ENCODE results near the gene CAMKK2.
"Not testable (repeated sequence)": the region's sequence is repeated elsewhere in the genome, so short reads cannot be mapped to it uniquely, and the experiment has no call there.

CAMKK2 gene

DNA sequence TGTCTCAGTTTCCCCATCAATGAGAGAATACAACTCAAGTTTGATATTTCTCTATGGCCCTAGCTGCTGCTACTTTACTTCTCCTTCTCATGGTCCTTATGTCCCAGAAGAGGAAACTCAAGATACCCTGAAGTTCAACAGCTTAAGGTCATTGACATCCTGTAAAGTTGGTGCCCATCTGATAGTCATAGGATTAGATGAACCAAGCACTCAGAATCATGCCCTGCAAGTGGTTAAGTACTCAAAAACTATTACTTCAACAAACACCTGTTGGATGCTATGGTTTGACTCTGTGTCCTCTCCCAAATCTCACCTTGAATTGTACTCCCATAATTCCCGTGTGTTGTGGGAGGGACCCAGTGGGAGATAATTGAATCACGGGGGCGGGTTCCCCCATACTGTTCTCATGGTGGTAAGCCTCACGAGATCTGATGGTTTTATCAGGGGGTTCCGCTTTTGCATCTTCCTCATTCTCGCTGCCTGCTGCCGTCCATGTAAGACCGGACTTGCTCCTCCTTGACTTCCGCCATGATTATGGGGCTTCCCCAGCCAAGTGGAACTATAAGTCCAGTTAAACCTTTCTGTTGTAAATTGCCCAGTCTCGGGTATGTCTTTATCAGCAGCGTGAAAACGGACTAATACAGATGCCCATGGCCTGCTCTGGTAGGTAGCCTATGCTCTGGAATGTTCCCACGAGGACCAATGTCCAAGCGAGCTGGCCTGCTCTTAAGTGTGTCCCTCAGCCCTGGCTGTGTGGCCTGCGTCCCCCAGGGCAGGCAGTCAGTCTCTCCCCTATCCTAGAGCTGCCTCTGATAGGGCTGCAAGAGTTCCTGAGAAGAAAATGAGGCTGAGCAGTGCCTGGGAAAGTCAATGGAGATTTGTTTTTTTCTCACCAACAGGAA is 18.1 kb downstream of the CAMKK2 start:
- DNase-seq: no peak

DNA sequence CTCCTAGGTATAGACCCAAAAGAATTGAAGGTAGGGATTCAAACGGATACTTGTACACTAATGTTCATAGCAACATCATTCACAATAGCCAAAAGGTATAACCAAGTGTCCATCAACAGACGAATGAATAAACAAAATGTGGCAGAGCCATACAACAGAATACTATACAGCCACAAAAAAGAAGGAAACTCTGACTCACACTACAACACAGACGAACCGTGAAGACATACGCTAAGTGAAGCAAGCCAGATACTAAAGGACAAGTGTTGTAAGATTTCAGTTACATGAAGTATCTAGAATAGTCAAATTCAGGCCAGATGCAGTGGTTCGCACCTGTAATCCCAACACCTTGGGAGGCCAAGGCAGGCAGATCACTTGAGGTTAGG is 19.1 kb downstream of the CAMKK2 start:
- DNase-seq: no peak

DNA sequence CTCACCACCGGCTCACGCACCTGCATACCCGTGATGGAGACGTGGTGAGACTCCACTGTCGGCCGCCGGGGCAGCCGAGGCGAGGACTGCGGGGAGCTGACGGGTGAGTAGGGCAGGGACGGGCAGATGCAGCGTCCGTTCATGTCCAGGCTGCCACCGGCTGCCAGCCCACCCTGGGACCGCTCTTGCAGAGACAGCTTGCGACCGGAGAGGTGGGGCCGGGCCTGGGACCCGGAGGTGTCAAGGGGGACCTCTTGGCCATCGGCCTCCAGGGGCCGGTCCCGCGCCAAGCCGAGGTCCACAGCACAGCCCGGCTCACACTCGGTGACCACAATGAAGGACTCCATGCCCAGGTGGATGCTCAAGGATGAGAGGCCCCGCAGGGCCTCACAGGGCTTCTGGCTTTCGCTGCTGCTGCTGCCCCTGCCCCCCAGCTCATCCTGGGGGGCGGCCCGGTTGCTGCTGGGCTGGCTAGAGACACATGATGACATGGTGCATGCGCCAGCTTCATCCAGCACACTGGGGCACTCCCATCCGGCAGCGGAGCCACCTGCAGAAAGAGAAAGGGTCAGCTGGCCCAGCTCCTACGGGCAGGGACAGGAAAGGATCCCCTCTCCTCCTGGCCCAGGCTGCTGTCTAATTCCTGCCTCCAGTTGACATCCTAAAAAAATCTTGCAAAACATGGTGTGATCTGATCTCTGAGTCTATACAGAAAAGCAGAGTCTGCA is 22.3 kb downstream of the CAMKK2 start:
- no peak for DNase-seq

DNA sequence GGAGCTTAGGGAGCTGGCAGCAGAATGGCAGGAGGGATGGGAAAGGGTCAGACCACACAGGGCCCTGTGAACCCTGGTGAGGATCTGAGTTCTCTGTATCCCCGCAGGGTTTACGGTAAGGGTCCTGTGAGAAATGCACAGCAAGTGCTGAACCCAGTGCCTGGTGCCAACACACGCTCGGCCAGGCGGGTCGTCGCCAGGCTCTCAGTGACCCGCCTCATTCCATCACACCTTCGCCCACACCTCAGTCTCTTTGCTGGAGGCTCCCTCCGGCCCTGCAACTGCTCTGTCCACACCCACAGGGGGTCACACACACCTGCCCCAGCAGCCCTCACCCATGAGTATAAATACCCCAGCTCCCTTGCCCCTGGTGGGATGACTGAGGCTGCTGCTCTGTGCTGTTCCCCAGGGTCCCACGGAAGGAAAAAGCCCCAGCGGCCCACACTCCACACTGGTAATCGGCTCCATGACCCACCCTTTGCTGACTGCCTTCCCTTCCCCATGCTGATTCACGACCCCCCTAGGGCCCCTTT is 23.1 kb downstream of the CAMKK2 start:
- DNase-seq: no peak

DNA sequence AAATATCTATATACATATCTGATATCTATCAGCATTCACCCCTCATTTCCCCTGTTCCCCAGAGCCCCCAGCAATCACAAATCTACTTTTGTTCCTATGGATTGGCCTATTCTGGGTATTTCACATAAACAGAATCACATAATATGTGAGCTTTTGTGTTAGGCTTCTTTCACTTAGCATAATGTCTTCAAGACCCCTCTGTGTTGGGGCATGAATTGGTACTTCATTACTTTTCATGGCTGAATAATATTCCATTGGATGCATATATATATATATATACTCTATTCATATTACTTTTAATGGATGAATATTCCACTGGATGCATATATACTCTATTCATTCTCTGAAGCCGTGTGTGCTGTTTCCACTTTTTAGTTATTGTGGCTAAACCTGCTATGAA is 28.7 kb downstream of the CAMKK2 start:
- DNase-seq: no peak

DNA sequence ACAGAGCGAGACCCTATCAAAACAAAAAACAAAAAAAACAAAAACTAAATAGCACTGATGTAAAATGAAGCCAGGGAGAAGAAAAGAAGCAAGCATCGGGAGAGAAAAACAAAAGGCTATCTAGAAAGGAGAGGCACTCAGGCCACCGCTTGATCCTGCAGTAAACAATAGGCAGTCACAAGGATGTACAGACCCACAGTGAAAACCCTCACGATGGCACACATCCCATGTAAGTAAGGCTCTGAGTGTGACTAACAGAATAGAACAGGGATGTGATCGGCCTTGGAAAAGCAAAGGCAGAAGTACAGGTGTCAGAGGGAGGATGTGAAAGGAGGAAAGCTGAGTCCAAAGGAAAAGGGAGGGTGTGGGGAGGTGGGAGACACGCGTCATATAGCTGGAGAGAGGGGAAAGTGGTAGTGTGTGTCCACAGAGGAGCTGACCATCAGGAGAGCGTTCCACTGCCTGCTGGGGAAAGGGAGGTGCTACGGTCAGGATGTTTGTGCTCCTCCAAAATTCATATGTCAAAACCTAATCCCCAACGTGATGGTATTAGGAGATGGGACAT is 31.5 kb downstream of the CAMKK2 start:
- DNase-seq: no peak

DNA sequence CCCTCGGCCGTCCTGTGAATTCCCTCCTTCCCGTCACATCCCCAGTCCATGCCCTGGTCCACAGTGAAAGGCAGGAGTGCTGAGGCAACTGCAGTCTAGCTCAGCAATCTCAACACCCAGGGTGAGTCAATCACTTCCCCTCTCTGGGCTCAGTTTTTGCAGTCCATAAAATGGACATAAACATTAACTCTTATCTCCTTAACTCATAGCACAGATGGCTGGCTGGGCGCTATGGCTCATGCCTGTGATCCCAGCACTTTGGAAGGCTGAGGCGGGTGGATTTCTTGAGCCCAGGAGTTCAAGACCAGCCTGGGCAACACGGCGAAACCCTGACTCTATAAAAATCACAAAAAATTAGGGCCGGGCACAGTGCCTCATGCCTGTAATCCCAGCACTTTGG is 32.4 kb downstream of the CAMKK2 start:
- no peak for DNase-seq

DNA sequence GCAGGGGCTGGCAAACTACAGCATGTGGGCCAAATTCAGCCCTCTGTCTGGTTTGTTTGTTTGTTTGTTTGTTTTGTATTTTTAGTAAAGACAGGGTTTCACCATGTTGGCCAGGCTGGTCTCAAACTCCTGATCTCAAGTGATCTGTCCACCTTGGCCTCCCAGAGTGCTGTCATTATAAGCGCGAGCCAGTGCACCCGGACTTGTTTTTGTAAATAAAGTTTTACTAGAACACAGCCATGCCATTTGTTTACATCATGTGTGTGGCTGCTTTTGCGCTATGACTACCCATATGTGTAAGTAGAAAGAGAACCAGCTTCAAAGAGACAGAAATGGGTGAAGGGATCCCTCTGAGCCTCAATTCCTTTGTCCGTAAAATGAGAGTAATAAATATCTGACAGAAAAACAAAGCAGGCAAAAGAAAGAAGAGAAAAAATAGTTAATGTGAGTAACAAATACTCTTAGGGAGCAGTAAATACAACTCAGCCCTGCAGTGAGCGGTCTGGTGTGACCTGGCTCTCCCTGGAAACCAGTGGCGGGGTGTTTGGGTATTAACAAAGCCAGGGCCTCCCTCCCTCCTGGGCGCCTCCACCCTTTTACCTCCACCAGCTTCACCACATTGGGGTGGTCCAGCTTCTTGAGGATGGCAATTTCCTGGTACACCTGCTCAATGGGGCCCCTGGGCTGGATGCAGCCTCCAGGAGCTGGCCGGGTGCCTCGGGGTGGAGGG is 33.1 kb downstream of the CAMKK2 start:
- DNase-seq: no peak

DNA sequence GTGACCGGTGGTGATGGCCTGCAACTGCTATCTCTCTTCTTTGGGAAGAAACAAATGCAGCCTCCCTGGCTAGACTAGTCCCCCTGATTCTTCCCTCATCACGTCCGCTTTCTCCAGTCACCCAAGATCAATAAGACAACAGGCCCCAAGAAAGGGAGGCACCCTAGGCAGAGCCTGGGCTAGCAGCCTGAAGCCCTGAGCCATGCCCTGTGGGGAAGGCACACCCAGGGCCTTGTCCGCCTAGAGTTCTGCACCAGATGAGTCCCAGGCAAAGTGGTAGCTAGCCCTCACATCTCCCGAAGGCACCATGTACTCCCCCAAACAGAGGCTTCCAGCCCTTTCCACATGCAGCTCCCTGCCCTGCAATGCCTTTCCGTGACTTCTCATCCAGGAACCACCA is 35.1 kb downstream of the CAMKK2 start:
- DNase-seq: no peak

DNA sequence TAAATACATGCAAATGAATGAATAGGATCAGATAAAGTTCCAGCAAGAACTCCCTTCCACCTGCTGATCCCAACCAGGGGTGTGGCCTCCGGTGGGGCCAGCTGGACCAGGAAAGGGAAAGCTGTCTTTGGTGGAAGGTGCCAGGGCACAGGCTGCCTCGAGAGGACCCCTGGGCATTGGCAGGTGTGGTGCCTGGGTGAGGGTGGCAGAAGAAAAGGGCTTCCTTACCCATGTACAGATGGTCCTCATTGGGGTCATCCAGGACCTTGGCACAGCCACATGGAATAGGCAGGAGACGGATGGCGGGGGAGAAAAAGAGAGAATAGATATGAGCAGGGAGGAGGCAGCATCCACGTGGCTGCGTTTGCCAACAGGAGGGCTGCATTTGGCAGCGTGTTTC is 36.4 kb downstream of the CAMKK2 start:
- no peak for DNase-seq

DNA sequence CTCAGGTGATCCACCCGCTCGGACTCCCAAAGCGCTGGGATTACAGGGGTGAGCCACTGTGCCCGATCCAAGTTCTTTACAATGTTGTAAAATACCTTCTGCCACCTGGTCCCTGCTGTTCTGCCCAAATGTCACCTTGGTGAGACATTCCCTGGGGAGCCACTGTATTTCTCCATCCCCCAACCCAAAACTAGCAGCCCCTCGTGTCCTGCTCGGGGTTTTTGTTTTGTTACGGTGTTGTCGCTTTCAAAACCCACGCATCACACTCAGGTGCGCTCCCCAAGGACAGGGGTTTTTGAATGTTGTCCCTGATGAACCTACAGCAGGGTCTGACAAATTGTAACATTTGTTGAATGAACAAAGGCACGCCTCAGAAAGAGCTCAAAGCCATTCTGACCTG is 37.4 kb downstream of the CAMKK2 start:
- DNase-seq: no peak

DNA sequence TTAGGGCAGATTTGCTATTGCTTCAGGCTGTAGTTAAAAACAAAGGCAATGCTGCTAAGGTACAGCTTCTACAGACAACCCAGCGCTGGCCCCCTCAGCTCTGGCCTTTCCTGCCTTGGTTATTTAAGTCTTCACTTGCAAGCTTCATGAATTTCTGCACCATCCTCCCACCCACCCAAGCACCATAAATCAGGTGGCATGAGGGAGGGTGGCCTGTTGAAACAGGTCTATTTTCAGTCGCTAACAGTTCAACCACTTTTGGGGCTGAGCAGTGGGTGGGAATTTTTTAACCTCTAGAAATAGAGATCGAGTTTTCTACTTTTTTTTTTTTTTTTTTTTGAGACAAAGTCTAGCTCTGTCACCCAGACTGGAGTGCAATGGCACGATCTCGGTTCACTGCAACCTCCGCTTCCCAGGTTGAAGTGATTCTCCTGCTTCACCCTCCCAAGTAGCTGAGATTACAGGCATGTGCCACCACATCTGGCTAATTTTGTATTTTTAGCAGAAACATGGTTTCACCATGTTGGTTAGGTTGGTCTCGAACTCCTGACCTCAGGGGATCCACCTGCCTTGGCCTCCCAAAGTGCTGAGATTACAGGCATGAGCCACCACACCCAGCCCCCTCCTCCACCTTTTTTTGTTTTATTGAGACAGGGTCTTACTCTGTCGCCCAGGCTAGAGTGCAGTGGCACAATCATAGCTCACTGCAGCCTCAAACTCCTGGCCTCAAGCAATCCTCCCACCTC is 38.6 kb downstream of the CAMKK2 start:
- DNase-seq: not testable (repeated sequence)

DNA sequence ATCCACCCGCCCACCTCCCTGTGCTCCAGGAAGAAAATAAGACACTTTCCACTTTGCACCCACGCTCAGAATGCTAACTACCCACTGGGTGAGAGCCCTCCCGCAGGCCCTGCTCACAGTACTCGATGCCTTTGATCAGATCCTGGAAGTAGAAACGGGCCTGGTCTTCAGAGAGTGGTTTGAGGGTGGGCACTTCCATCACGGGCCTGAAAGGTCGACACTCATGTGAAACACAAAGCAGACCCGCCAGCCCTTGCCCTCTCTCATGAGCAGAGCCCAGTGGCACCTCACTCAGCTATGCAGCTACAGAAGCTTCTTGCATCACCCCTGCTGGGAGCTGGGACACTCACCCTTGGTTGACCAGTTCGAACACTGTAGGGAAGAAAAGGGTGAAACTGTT is 41.1 kb downstream of the CAMKK2 start:
- no peak for DNase-seq

DNA sequence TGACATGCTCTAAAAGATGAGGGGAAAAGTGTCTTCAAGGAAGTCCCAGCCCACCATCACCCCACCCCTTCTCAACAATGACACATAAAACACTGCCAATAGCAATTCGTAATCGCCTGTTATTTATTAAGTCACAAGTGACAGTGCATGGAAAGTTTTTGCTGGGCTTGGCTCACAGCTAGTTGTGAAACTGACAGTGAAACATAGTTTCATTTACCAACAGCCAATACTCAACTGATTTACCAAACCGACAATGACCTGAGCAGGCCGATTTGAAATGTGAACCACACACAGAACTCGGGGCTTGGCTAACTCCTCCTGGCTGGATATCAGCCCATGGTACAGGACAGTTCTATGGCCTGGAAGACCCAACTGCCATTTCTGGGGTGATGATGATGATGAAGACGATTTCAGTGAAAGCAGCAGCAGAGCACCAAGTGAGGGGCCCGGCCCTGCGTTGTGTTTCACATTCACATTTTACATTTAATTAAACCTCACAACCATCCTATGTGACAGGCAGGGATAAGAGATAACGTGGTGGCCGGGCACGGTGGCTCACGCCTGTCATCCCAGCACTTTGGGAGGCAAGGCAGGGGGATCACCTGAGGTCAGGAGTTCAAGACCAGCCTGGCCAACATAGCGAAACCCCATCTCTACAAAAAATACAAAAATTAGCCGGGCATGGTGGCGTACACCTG is 42.7 kb downstream of the CAMKK2 start:
- no peak for DNase-seq

DNA sequence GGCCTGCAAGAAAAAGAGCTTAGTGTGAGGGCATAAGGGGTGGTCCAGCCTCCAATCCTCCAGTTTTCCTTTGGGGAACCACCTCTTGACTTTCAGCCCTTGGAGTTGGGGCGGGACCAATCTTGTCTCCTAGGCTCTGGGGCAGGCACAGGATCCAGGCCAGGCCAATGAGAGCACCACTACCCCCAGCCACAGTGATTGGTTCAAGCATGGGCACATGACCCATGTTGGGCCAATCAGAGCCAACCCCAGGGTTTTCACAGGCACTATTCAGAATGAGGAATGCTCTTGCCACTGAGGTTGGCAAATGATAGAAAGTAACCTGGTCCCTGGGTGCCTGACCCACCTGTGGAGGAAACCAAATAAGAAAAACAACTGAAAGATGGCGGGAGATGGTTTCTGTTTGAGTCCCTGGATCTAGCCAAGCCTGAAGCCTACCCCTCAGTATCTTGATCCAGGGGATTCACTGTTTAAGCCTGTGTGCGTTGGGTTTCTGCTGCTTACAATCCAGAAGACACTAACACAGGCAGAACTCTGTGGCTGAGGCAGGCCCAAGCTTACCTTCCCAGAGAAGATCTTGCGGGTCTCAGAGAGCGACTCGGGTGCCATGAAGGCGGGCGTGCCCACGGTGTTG is 43.7 kb downstream of the CAMKK2 start:
- DNase-seq: no peak

DNA sequence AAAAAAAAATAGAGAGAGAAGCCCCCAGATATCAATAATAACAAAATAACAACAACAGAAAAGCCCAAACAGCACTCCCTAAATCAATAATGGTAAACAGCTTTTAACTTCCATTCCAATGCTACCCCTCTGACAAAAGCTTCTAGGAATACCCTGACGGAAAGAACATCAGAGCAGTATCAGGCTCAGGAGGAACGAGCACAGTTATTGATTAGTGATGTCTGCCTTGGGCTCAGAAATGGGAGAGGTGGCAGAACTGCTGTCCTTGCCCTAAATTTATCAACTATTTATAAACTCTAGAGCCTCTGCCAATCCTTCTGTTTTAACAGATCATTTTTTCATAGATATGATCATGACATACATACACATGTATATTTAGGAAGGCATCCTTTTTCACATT is 44.7 kb downstream of the CAMKK2 start:
- DNase-seq: no peak

DNA sequence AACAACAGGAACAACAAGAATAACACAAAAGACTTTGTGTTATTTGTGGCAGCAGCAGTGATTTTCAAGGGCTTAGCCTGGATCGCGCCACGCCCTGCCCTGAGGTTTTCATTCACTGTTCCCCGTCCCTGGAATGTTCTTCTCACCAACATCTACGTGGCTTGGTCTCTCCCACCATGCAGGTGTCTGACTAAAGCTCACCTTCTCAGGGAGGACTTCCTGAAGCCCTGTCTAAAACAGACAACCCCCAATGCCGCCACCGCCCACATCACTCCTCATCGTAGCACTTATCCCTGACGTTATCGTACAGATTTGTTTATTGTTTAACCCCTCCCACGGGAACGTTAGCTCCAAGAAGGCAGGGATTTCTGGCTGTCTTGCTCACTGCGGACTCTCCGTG is 46.1 kb downstream of the CAMKK2 start:
- no peak for DNase-seq

DNA sequence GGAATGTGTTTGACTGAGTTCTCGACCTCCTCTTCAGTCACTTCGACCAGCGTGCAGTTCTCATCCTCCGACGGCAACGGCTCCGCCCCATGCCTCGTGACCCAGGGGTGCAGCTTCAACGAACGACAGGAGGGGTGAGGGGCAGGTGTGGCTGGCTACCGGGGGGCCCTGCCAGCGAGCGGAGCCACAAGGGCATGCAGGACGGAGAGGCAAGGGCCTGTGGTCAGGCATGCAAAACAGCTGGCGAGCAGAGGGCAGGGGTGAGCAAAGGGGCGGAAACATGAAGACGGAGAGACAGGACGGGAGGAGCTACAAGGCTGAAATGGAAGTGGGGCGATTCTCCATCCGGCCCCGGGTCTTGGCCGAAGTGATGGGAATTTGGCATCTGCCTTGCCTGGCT is 47.9 kb downstream of the CAMKK2 start:
- no peak for DNase-seq

DNA sequence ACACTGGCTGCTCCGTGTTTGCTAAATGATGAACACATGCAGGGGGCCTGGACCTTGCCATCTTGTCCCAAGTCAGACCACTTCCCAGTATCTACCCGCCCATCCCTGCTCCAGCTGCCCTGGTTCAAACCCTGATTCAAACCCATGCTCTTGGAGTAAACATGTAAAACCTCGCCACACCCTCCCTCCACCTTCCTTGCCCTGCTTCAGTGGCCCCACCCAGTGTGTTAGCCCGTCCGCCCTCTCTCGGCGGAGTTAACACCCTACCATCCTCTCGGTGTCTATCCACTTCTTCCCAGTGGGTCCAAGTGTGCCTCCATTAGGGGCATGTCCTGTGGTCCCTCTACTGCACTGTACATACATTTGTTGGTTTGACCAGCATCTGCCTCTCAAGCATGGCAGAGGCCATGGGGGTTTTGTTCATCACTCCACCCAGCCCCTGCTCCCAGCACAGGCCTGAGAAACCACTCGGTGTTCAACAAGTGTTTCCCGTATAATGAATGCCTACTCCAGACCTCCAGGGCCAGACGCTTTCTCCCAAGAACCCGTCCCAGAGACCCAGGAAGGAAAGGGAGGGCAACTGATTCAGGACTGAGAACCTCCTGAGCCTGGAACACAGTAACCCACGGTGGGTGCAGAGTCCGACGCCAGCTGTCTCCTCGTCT is 49.5 kb downstream of the CAMKK2 start:
- DNase-seq: no peak

DNA sequence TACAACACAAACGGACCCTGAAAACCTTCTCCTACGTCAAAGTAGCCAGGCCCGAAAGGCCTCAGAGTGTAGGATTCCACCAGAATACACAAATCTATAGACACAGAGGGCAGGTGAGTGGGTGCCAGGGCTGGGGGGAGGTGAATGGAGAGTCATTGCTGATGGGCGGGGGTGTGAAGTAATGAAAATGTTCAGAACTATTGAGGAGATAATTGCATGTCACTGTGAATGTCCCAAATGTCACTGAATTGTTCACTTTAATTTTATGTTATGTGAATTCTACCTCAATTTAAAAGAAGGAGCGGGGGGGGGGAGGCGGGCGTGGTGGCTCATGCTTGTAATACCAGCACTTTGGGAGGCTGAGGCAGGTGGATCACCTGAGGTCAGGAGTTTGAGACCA is 50.6 kb downstream of the CAMKK2 start:
- no peak for DNase-seq

DNA sequence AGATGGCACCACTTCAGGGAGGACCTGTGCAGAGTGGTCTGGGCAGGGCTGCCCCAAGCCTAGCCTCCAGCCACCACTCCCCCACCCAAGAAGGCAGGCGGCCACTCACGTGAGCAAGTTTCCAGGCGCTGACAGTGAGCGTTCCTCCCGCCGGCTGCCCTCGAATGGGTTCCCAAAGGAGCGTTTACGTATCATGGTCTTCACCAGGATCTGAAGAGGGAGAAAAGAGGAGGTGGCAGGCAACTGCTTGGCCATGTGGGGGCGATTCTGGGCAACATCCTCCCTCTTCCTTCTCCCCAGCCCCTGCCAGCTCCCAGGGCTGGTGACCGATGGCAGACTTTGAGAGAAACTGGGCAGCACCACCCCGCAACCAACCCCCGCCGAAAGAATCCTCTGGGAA is 51.5 kb downstream of the CAMKK2 start:
- no peak for DNase-seq

All from CD4-positive, alpha-beta T cell treated with Interleukin-21 for 1 hour (primary cell).